ENCODE measurements around the gene CCK.

Gene CCK

DNA sequence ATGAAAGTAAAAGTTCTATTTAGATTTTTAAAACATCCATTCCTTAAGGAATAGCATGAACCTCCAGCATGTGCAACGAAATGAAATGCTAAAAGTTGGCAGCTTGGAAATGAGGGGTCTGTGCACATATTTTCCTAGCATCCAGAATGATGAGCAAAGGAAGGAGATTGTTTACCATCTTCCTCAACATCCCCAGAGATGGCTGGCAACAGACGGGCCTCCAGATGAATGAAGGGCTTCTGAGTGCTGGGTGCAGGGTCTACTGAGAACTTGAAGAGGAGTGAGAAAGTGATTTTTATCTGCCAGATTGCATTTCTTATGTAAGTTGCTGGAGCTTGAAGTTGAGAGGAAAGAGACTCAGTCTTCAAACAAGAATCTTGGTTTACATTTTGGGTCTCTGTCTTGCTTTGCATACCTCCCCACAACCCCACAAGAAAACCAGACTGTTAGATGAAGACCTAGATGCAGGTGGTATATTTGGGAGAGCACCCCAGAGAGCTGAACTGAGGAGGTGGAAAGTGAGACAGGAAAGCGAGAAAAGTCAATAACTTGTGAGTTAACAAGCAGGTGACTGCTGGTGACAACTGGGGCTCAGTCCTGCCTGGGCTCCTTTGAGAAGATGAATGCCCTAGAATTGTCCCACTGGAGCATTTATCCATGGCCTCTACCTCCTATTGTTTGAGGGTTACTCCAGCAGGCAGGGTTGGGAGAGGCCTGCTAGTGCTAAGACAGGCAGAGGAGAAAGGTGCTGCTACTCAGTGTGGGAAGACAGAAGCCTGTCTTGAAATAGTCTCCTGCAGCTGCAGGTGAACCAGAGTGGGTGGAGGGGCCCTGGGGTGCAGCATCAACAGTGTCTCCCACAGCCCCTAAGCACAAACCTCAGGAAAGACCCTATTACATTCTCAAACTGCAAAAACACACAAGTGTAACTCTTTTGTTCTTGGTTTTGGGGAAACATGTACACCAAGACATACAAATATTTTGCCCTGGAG, 10.5 kb upstream of the CCK start:
- Histone ChIP-seq H2AFZ (no peak overlapping the region), H3K9ac (no peak overlapping the region), H3K9me3 (ENCODE audit: control insufficient read depth, low read length) (no peaks in the 10 kb centered on the region), H3K4me2 (ENCODE audit: low read length) (no peak overlapping the region), H3K79me2 (no peaks in the 10 kb centered on the region), H3K4me3 (ENCODE audit: low read depth, low read length) (no peak overlapping the region), H3K27me3 (ENCODE audit: control insufficient read depth, insufficient read depth, low read length) (no peaks in the 10 kb centered on the region), H3K27ac (no peak overlapping the region), H3K4me1 (no peaks in the 10 kb centered on the region), H3K36me3 (ENCODE audit: control insufficient read depth, insufficient read depth, low read length) (no peaks in the 10 kb centered on the region)
- TF ChIP-seq CTCF (IDR thresholded peaks at IDR 0.05): no peak

DNA sequence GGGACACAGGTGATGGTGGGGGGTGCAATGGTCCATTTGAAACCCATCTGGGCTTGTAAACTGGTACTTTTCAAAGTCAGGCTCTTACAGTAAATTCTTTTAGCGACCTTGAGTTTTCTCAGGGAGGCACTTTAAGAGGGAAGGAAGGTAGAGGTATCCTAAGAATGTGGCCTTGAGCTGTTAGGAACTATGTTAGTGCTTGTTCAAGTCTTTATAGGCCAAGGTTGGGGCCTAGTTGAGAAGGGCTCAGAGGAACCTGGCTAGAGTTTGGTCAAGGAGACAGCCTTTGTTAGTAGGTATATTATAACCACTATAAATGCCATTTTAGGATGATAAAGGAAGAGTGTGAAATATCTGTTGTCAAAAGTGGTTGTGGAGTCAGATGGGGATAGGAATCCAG, 9.2 kb upstream of the CCK start:
- Histone ChIP-seq H3K4me3 (ENCODE audit: low read depth, low read length) (no peak overlapping the region), H3K4me2 (ENCODE audit: low read length) (no peak overlapping the region), H3K27me3 (ENCODE audit: control insufficient read depth, insufficient read depth, low read length) (no peaks in the 10 kb centered on the region), H3K36me3 (ENCODE audit: control insufficient read depth, insufficient read depth, low read length) (no peaks in the 10 kb centered on the region), H3K27ac (no peak overlapping the region), H2AFZ (no peak overlapping the region), H3K4me1 (no peaks in the 10 kb centered on the region), H3K9me3 (ENCODE audit: control insufficient read depth, low read length) (no peaks in the 10 kb centered on the region), H3K9ac (no peak overlapping the region), H3K79me2 (no peaks in the 10 kb centered on the region)
- no peak for TF ChIP-seq CTCF (IDR thresholded peaks at IDR 0.05)

- H3K27me3 ChIP-seq (ENCODE audit: control insufficient read depth, insufficient read depth, low read length): no peaks in the 10 kb centered on the region
- no peaks in the 10 kb centered on the region for H3K79me2 ChIP-seq
- no peak overlapping the region for H3K4me2 ChIP-seq (ENCODE audit: low read length)
- no peak overlapping the region for H2AFZ ChIP-seq
- no peak overlapping the region for H3K9ac ChIP-seq
- no peaks in the 10 kb centered on the region for H3K4me1 ChIP-seq
- no peaks in the 10 kb centered on the region for H3K36me3 ChIP-seq (ENCODE audit: control insufficient read depth, insufficient read depth, low read length)
- no peak overlapping the region for H3K27ac ChIP-seq
- no peak for TF ChIP-seq CTCF (IDR thresholded peaks at IDR 0.05)
- no peaks in the 10 kb centered on the region for H3K9me3 ChIP-seq (ENCODE audit: control insufficient read depth, low read length)
- no peak overlapping the region for H3K4me3 ChIP-seq (ENCODE audit: low read depth, low read length)
Measured at GRCh38 chr3:42274266-42274665, 8.3 kb upstream of the CCK start.

- H3K79me2 ChIP-seq: no peaks in the 10 kb centered on the region
- H3K4me3 ChIP-seq (ENCODE audit: low read depth, low read length): no peak overlapping the region
- H3K27ac ChIP-seq: no peak overlapping the region
- no peak overlapping the region for H3K9ac ChIP-seq
- H3K9me3 ChIP-seq (ENCODE audit: control insufficient read depth, low read length): no peaks in the 10 kb centered on the region
- no peaks in the 10 kb centered on the region for H3K36me3 ChIP-seq (ENCODE audit: control insufficient read depth, insufficient read depth, low read length)
- no peak overlapping the region for H3K4me2 ChIP-seq (ENCODE audit: low read length)
- H2AFZ ChIP-seq: no peak overlapping the region
- TF ChIP-seq CTCF (IDR thresholded peaks at IDR 0.05): no peak
- no peaks in the 10 kb centered on the region for H3K27me3 ChIP-seq (ENCODE audit: control insufficient read depth, insufficient read depth, low read length)
- no peaks in the 10 kb centered on the region for H3K4me1 ChIP-seq
Measured at GRCh38 chr3:42273361-42273760, 7.4 kb upstream of the CCK start.

DNA sequence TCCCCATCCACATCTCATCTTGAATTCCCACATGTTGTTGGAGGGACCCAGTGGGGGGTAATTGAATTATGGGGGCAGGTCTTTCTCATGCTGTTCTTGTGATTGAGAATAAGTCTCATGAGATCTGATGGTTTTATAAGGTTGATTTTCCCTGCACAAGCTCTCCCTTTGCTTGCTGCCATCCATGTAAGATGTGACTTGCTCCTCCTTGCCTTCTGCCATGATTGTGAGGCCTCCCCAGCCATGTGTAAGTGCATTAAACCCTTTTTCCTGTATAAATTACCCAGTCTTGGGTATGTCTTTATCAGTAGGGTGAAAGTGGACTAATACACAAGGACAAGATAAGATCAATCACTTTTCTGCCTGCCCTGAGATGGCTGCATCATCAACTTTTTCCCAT, 5.8 kb upstream of the CCK start:
- Histone ChIP-seq H3K9ac (no peak overlapping the region), H3K36me3 (ENCODE audit: control insufficient read depth, insufficient read depth, low read length) (no peaks in the 10 kb centered on the region), H3K27ac (no peak overlapping the region), H3K9me3 (ENCODE audit: control insufficient read depth, low read length) (no peaks in the 10 kb centered on the region), H2AFZ (no peak overlapping the region), H3K4me1 (no peaks in the 10 kb centered on the region), H3K4me3 (ENCODE audit: low read depth, low read length) (no peak overlapping the region), H3K27me3 (ENCODE audit: control insufficient read depth, insufficient read depth, low read length) (no peaks in the 10 kb centered on the region), H3K4me2 (ENCODE audit: low read length) (no peak overlapping the region), H3K79me2 (no peaks in the 10 kb centered on the region)
- TF ChIP-seq CTCF (IDR thresholded peaks at IDR 0.05): no peak
